K562 (cell line): ENCODE measurements around the gene ZNF432. TPM values are rescaled to one million over a fixed set of nuclear protein-coding genes. Genes with fewer than 3 reads are reported as not detected.

ENCODE experiments used
- BRD9 ChIP-seq: fragments of 450-650 bp; IDR thresholded peaks from 2 replicates; pipeline ENCODE4 v1.6.1; 2018; ENCODE audit warnings: low read depth; ENCODE audit not compliant: partially characterized antibody
- CXXC5 ChIP-seq: fragments of 250-450 bp; sonication (Bioruptor Pico); IDR thresholded peaks from 2 replicates; pipeline ENCODE4 v1.8.0; 2022; ENCODE audit warnings: inconsistent platforms, mild to moderate bottlenecking, moderate library complexity
- EGR1 ChIP-seq: fragments of 450-650 bp; conservative IDR thresholded peaks from 2 replicates; pipeline ENCODE4 v1.6.1; 2017; ENCODE audit warnings: mild to moderate bottlenecking
- FOXK2 ChIP-seq, 2 experiments: fragments of 450-650 bp; IDR thresholded peaks in 1 of 2; conservative IDR thresholded peaks in 1 of 2; 2 replicates each; pipeline ENCODE4 v1.6.1; 2016; ENCODE audit warnings: low read depth in 2 of 2, mild to moderate bottlenecking in 1 of 2
- HCFC1 ChIP-seq: IDR thresholded peaks from 2 replicates; pipeline ENCODE4 v1.6.1; 2012; ENCODE audit warnings: low read depth, low read length, improper control_type of control experiment
- HNRNPUL1 ChIP-seq: fragments of 200-400 bp; formaldehyde crosslinking; IDR thresholded peaks from 2 replicates; pipeline ENCODE4 v1.6.1; 2017; ENCODE audit warnings: low read length
- KAT7 ChIP-seq: sonication (generic); formaldehyde crosslinking; IDR thresholded peaks from 2 replicates; pipeline ENCODE4 v1.8.0; 2022; ENCODE audit warnings: missing genetic modification reagents, mild to moderate bottlenecking, borderline replicate concordance
- MTF1 ChIP-seq: fragments of 250-450 bp; sonication (Bioruptor Pico); IDR thresholded peaks from 2 replicates; pipeline ENCODE4 v1.9.0; 2021; ENCODE audit warnings: moderate library complexity, mild to moderate bottlenecking, inconsistent platforms, borderline replicate concordance
- NUFIP1 ChIP-seq: fragments of 450-650 bp; IDR thresholded peaks from 2 replicates; pipeline ENCODE4 v1.6.1; 2018; ENCODE audit not compliant: partially characterized antibody
- PRPF4 ChIP-seq: fragments of 200-400 bp; formaldehyde crosslinking; IDR thresholded peaks from one replicate; pipeline ENCODE4 v1.6.1; 2017; ENCODE audit warnings: low read length, low read depth, mild to moderate bottlenecking; ENCODE audit not compliant: insufficient read depth, poor library complexity, severe bottlenecking
- PYGO2 ChIP-seq: fragments of 450-650 bp; IDR thresholded peaks from 2 replicates; pipeline ENCODE4 v1.6.1; 2016; ENCODE audit warnings: mild to moderate bottlenecking, missing genetic modification characterization, moderate library complexity, missing compliant biosample characterization
- RUNX1 ChIP-seq: sonication (generic); IDR thresholded peaks from 2 replicates; pipeline ENCODE4 v1.6.1; 2016; ENCODE audit warnings: antibody characterized with exemption, low read depth
- SRSF3 ChIP-seq: fragments of 200-400 bp; formaldehyde crosslinking; IDR thresholded peaks from 2 replicates; pipeline ENCODE4 v1.6.1; 2016; ENCODE audit warnings: mild to moderate bottlenecking, low read length, moderate library complexity; ENCODE audit not compliant: insufficient read depth
- ZNF263 ChIP-seq: sonication (generic); formaldehyde crosslinking; IDR thresholded peaks from 2 replicates; pipeline ENCODE4 v1.8.0; 2022; ENCODE audit warnings: mild to moderate bottlenecking, missing genetic modification reagents, borderline replicate concordance
- ZNF316 ChIP-seq: fragments of 450-650 bp; IDR thresholded peaks from 2 replicates; pipeline ENCODE4 v1.6.1; 2016
- ZNF324 ChIP-seq: fragments of 250-450 bp; sonication (Bioruptor Pico); IDR thresholded peaks from 2 replicates; pipeline ENCODE4 v1.4.0; 2020; ENCODE audit warnings: mild to moderate bottlenecking
- polyA plus RNA-seq, 8 experiments: library from polyadenylated mRNA; depleted of rRNA in 4 of 8; stranded (reverse) in 5 of 8; unstranded in 3 of 8; fragments of >200 nt; fragmentation: Nextera tagmentation in 2 of 8; fragmentation: Illumina TruSeq in 1 of 8; extraction: Ambion mirVana in 2 of 8; extraction: Trizol in 1 of 8; gene quantifications; 2 replicates each; pipeline versions ENCODE4 v1.2.1 to v1.2.3, GENCODE V29; 2011 to 2014; ENCODE audit warnings: inconsistent platforms in 1 of 8, missing spikeins in 1 of 8
- total RNA-seq, 7 experiments: library from RNA; depleted of rRNA in 6 of 7; stranded (reverse); fragments of >200 nt in 6 of 7; fragmentation: Illumina TruSeq in 2 of 7; extraction: Trizol in 2 of 7; gene quantifications; 2 replicates each; pipeline versions ENCODE4 v1.2.1 to v1.2.3, GENCODE V29; 2011 to 2021; ENCODE audit warnings: low replicate concordance in 1 of 7
- TF ChIP-seq, protein P1 (sequence below), 2 experiments: fragments of 250-450 bp in 1 of 2; fragments of 450-650 bp in 1 of 2; sonication (Bioruptor Pico) in 1 of 2; IDR thresholded peaks; 2 replicates each; pipeline versions ENCODE4 v1.6.1 to v1.8.0; 2016 to 2021; ENCODE audit warnings: mild to moderate bottlenecking in 2 of 2, moderate library complexity in 2 of 2, missing compliant biosample characterization in 1 of 2, missing genetic modification characterization in 1 of 2
- TF ChIP-seq, protein P2 (sequence below): IDR thresholded peaks from 3 replicates; pipeline ENCODE4 v1.6.1; 2011; ENCODE audit warnings: borderline replicate concordance, mild to moderate bottlenecking; ENCODE audit not compliant: insufficient read length, insufficient read depth
- TF ChIP-seq, protein P3 (sequence below): fragments of 450-650 bp; IDR thresholded peaks from 2 replicates; pipeline ENCODE4 v1.6.1; 2014; ENCODE audit warnings: low read depth, mild to moderate bottlenecking, moderate library complexity, borderline replicate concordance

The ZNF432 gene
- total and polyA plus RNA-seq, 9 of the 15 experiments (the other 6 are each of a cell fraction or from before 2014, with no cell fraction given) = 2.6 to 6.8 (median 4.0) TPM

DNA sequence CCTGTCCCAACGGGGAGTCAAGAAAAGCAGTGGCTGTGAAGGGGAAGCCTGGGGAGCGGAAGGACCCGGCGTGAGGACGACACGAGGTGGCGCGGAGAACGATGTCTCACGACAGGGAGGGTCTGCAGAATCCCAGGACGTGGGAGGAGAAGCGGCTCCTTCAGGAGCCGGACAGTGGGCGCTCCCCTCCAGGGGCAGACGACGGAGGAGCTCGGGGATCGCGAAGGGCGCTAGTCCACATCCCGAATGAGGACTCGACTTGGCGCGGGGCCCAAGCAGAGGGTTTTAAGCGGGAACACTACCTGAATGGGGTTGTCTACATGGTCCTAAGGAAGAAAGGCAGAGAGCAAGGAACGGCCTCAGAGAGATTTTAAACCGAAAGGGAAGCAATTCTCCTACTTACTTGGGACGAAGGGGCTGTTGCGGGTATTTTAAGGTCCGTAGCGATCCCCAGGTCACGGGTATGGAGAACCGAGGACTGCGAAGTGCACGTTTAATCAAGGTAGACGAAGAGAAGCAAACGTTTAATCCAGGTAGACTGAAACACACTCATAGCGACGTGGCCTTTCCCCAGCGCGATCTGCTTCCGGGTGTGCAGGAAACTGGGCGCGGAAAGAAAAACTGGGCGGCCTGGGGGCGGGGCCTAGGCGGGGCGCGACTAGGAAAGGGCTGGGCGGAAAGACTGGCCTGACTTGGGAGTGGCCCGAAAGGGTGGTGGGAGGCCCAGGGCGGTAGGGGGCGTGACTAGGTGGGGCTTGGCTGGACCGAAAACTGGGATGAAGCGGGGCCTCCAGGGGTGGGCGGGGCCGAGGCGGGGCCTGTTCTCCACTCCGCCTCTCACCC, 46.8 kb upstream of the ZNF432 start, which contains the start of gene ZNF841 (continued):
- TF ChIP-seq PRPF4 (no peak), KAT7 (CRISPR knock-in tag) (peak; percentile 57; the same call in 1 of the 2 replicates), ZNF324 (CRISPR knock-in tag) (no peak), HCFC1 (peak; percentile 59; the same call in 1 of the 2 replicates), SRSF3 (0 out of 2 replicates have a peak, but pooled peaks have one; percentile 42), FOXK2 (conservative IDR thresholded peaks at IDR 0.05 in 1 of 2, IDR thresholded peaks at IDR 0.05 in 1 of 2; ENCODE audit: low read depth in 2 of 2) (0 out of 4 replicates have a peak, but pooled peaks of 1 of the 2 experiments have one; percentile 30), PYGO2 (tag) (no peak), NUFIP1 (no peak), CXXC5 (CRISPR knock-in tag) (peak; percentile 9), ZNF316 (no peak), MTF1 (no peak), HNRNPUL1 (no peak), EGR1 (peak; percentile 39), RUNX1 (no peak), BRD9 (no peak), ZNF263 (CRISPR knock-in tag) (0 out of 2 replicates have a peak, but pooled peaks have one; percentile 36)
- TF ChIP-seq, protein P1, sequence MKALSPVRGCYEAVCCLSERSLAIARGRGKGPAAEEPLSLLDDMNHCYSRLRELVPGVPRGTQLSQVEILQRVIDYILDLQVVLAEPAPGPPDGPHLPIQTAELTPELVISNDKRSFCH (CRISPR knock-in tag; IDR thresholded peaks at IDR 0.05) = no peak
- TF ChIP-seq, protein P1 (tag; IDR thresholded peaks at IDR 0.05) = no peak
- TF ChIP-seq, protein P2, sequence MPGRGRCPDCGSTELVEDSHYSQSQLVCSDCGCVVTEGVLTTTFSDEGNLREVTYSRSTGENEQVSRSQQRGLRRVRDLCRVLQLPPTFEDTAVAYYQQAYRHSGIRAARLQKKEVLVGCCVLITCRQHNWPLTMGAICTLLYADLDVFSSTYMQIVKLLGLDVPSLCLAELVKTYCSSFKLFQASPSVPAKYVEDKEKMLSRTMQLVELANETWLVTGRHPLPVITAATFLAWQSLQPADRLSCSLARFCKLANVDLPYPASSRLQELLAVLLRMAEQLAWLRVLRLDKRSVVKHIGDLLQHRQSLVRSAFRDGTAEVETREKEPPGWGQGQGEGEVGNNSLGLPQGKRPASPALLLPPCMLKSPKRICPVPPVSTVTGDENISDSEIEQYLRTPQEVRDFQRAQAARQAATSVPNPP = no peak
- TF ChIP-seq, protein P3, sequence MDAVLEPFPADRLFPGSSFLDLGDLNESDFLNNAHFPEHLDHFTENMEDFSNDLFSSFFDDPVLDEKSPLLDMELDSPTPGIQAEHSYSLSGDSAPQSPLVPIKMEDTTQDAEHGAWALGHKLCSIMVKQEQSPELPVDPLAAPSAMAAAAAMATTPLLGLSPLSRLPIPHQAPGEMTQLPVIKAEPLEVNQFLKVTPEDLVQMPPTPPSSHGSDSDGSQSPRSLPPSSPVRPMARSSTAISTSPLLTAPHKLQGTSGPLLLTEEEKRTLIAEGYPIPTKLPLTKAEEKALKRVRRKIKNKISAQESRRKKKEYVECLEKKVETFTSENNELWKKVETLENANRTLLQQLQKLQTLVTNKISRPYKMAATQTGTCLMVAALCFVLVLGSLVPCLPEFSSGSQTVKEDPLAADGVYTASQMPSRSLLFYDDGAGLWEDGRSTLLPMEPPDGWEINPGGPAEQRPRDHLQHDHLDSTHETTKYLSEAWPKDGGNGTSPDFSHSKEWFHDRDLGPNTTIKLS = peak; percentile 96
